ENCODE measurements around the gene GFY.

Gene GFY

DNA sequence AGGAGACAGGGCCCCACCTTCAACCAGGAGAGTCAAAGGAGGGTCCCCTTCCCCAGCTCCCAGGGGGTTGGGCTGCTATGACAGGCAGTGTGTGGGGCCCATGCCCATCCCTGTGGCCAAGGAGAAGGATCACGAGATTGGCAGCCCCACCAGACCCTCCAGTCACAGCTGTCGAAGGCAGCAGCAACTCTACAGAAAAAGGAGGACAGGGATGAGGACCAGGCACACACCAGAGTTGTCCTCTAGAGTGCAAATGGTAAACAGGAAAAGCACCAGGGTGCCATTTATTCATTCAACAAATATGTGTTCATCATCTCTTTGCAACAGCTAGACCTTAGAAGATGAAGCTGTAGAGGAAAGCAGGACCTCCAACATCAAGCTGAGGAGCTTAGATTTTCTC, 6.0 kb upstream of the GFY start:
- H3K9me3 ChIP-seq (ENCODE audit: control insufficient read depth in 2 of 2, low read length in 2 of 2), result no peaks in the 10 kb centered on the region
- no peak overlapping the region for H3K9ac ChIP-seq (ENCODE audit: low read depth in 1 of 2, low read length in 2 of 2)
- peaks cover 58 to 64% of the 10 kb centered on the region in 2 donors for H3K27me3 ChIP-seq (ENCODE audit: control insufficient read depth in 2 of 2, insufficient read depth in 2 of 2, low read length in 2 of 2)
- no peak overlapping the region for H3K27ac ChIP-seq (ENCODE audit: low read depth in 2 of 2, low read length in 2 of 2)
- H3K4me1 ChIP-seq (ENCODE audit: control insufficient read depth in 2 of 2, insufficient read depth in 2 of 2, low read length in 2 of 2), result peaks cover 0 to 5% of the 10 kb centered on the region in 2 donors
- no peaks in the 10 kb centered on the region for H3K36me3 ChIP-seq (ENCODE audit: control insufficient read depth in 2 of 2, insufficient read depth in 2 of 2, low read length in 2 of 2)
- H3K4me3 ChIP-seq (ENCODE audit: low read length in 2 of 2), result no peak overlapping the region

DNA sequence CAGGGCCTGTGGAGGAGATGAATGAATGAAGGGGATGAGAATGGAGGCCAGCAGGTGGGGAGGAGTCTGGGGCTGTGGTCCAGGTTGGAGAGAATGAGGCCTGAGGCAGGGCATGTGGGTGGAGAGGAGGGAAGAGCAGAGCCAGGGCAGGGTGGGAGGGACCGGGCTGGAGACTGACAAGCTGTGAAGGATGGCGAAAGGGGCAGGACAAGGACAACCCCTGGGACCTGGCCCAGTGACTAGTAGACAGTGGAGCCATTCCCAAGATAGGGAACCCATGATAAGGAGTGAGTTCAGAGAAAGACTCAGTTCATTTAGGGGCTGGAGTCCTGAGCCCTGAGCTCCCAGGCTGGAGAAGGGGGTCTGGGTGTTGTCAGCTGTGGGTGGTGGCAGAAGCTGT, 5.0 kb upstream of the GFY start:
- Histone ChIP-seq H3K4me1 (ENCODE audit: control insufficient read depth in 2 of 2, insufficient read depth in 2 of 2, low read length in 2 of 2) (peaks cover 0 to 5% of the 10 kb centered on the region in 2 donors), H3K9me3 (ENCODE audit: control insufficient read depth in 2 of 2, low read length in 2 of 2) (no peaks in the 10 kb centered on the region), H3K9ac (ENCODE audit: low read depth in 1 of 2, low read length in 2 of 2) (no peak overlapping the region), H3K27ac (ENCODE audit: low read depth in 2 of 2, low read length in 2 of 2) (no peak overlapping the region), H3K4me3 (ENCODE audit: low read length in 2 of 2) (no peak overlapping the region), H3K27me3 (ENCODE audit: control insufficient read depth in 2 of 2, insufficient read depth in 2 of 2, low read length in 2 of 2) (peaks cover 62 to 70% of the 10 kb centered on the region in 2 donors), H3K36me3 (ENCODE audit: control insufficient read depth in 2 of 2, insufficient read depth in 2 of 2, low read length in 2 of 2) (no peaks in the 10 kb centered on the region)

DNA sequence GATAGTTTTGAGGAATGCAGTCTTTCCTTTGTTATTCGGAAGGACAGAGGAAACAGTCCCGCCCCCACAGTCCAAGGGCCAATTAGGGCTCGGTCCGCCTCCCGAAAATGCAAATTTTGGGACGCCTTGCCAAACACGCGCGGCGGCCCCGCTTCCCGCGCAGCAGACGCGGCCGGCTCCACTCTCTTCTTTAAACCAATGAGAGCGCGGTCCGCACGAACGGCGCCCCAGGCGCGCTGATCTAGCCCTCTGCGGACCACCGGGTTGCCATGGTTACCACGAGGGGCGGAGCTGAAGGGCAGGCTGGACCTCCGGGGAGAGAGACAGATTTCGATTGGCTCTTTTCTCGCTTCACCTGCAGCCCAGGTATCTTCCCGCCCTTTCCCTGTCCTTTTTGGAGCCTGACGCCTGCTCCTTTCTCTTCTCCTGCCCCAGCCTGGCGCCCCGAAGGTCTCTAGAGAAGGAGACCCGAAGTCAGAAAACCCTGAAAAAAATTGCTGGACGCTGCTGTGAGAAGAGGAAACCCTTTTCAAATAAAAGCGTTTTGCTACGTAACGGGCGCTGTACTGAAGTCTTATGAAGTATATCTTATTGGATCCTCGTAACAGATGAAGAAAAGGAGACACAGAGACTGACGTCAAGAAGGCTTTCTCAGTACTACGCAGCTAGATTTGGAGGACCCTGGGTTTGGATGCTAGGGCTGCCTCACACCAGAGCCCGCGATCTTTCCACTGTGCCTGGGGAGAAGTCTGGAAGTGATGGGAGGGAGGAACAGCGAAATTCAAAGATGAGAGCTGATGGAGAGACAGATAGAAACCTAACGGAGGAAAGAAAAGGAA, 3.9 kb upstream of the GFY start:
- Histone ChIP-seq H3K4me3 (ENCODE audit: low read length in 2 of 2) (no peak overlapping the region), H3K9me3 (ENCODE audit: control insufficient read depth in 2 of 2, low read length in 2 of 2) (no peaks in the 10 kb centered on the region), H3K36me3 (ENCODE audit: control insufficient read depth in 2 of 2, insufficient read depth in 2 of 2, low read length in 2 of 2) (no peaks in the 10 kb centered on the region), H3K9ac (ENCODE audit: low read depth in 1 of 2, low read length in 2 of 2) (no peak overlapping the region), H3K27me3 (ENCODE audit: control insufficient read depth in 2 of 2, insufficient read depth in 2 of 2, low read length in 2 of 2) (peaks cover 68 to 81% of the 10 kb centered on the region in 2 donors), H3K4me1 (ENCODE audit: control insufficient read depth in 2 of 2, insufficient read depth in 2 of 2, low read length in 2 of 2) (peaks cover 0 to 5% of the 10 kb centered on the region in 2 donors), H3K27ac (ENCODE audit: low read depth in 2 of 2, low read length in 2 of 2) (no peak overlapping the region)

DNA sequence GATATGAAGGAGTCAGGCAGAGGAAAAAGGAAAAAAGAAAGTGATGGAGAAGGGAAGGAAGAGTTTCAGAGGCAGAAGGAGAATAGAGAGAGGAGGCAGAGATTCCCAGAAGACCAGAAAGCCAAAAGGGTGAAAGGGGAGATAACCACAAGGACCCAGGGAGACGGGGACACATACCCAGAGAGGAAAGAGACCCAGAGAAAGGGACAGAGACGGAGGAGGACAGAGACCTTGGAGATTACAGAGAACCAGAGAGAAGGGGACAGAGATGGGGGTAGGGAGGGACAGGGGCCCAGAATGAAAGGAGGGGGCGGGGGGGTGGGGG, 3.3 kb upstream of the GFY start:
- no peaks in the 10 kb centered on the region for H3K36me3 ChIP-seq (ENCODE audit: control insufficient read depth in 2 of 2, insufficient read depth in 2 of 2, low read length in 2 of 2)
- no peak overlapping the region for H3K9ac ChIP-seq (ENCODE audit: low read depth in 1 of 2, low read length in 2 of 2)
- peaks cover 71 to 85% of the 10 kb centered on the region in 2 donors for H3K27me3 ChIP-seq (ENCODE audit: control insufficient read depth in 2 of 2, insufficient read depth in 2 of 2, low read length in 2 of 2)
- H3K4me3 ChIP-seq (ENCODE audit: low read length in 2 of 2), result no peak overlapping the region
- H3K4me1 ChIP-seq (ENCODE audit: control insufficient read depth in 2 of 2, insufficient read depth in 2 of 2, low read length in 2 of 2), result peaks cover 0 to 5% of the 10 kb centered on the region in 2 donors
- H3K27ac ChIP-seq (ENCODE audit: low read depth in 2 of 2, low read length in 2 of 2), result no peak overlapping the region
- no peaks in the 10 kb centered on the region for H3K9me3 ChIP-seq (ENCODE audit: control insufficient read depth in 2 of 2, low read length in 2 of 2)

DNA sequence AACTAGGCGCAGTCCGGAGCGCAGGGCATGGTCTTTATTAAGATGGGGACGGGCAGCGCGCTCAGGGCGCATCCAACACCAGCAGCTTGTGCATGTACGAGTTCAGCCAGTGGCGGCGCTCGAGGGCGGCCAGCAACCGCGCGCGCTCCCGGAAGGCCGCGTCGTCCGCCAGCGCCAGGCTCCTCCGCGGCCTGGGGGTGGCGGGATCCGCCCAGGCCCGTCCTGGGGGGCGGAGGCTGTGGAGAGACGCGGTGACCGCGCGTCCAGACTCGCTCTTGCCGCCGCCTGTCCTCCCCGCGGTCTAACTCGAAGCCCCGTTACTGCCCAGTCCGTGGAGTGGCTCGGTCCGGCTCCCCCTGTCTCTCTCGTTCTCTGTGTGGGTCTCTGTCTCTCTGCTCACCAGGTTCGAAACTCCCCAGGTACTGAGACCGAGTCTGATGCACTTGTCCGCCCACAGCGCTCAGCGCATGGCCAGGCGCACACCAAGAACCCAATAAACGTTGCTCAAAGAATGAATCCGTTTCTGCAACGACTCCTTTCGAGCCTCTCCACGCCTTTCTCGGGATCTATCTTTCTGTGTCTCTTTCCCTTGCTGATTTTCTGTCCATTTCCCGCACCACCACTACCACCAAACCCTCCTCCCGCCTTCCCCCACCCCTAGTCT, 2.6 kb upstream of the GFY start:
- Histone ChIP-seq H3K9me3 (ENCODE audit: control insufficient read depth in 2 of 2, low read length in 2 of 2) (no peaks in the 10 kb centered on the region), H3K36me3 (ENCODE audit: control insufficient read depth in 2 of 2, insufficient read depth in 2 of 2, low read length in 2 of 2) (no peaks in the 10 kb centered on the region), H3K4me1 (ENCODE audit: control insufficient read depth in 2 of 2, insufficient read depth in 2 of 2, low read length in 2 of 2) (peaks cover 0 to 5% of the 10 kb centered on the region in 2 donors), H3K27ac (ENCODE audit: low read depth in 2 of 2, low read length in 2 of 2) (no peak overlapping the region), H3K27me3 (ENCODE audit: control insufficient read depth in 2 of 2, insufficient read depth in 2 of 2, low read length in 2 of 2) (peaks cover 72 to 85% of the 10 kb centered on the region in 2 donors), H3K9ac (ENCODE audit: low read depth in 1 of 2, low read length in 2 of 2) (no peak overlapping the region), H3K4me3 (ENCODE audit: low read length in 2 of 2) (peak overlapping the region in 1 of 2 donors; percentile 50)

DNA sequence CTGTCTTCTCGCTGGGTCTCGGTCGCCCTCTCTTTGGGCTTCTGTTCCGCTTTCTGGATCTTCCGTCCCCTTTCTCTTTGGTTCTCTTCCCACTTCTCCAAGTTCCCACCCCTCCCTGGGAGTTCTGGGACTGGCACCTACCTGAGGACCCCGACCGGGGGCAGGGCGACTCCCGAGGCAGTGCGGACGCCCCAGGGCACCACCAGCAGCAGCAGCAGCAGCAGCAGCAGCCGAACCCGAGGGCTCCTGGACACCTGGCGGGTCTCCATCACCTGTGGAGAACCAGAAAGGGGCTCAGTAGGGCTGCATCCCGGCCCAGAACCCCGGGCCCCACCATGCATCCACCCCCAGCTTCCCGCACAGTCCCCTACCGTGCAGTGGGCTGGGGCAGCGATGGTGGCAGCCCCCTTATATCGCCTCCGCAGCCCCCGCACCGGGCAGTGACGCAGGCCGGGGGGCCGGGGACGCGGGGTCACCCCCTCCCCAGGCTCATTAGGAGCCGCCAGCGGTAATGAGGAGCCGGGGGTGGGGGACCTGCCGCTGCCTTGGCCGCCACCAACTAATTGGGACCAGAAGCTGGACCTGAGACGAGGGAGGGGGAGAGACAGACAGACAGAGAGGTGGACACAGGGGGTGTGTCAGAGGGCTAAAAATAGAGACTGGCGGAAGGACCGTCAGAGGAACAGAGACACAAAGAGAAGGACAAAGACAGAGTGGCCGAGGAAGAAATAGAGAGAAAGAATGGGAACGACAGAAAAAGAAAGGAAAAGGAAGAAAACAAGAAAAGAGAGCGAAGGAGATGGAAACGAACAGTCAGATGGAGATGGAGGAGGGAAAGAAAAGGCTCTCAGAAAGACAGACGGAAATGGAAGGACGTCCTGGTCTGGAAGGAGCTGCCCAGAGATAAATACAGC, 1.9 kb upstream of the GFY start, which contains the start of gene PTH2:
PTH2 (minus strand) TSS at position 371 of the 914 bp plus-strand sequence; CDS start at position 269, 102 bp downstream.
- Histone ChIP-seq H3K36me3 (ENCODE audit: control insufficient read depth in 2 of 2, insufficient read depth in 2 of 2, low read length in 2 of 2) (no peaks in the 10 kb centered on the region), H3K27ac (ENCODE audit: low read depth in 2 of 2, low read length in 2 of 2) (no peak within 1 kb of the TSS), H3K9me3 (ENCODE audit: control insufficient read depth in 2 of 2, low read length in 2 of 2) (no peaks in the 10 kb centered on the region), H3K4me3 (ENCODE audit: low read length in 2 of 2) (peak within 1 kb of the TSS in 1 of 2 donors; percentile 50), H3K4me1 (ENCODE audit: control insufficient read depth in 2 of 2, insufficient read depth in 2 of 2, low read length in 2 of 2) (peaks cover 5% of the 10 kb centered on the region in 2 donors), H3K9ac (ENCODE audit: low read depth in 1 of 2, low read length in 2 of 2) (no peak within 1 kb of the TSS), H3K27me3 (ENCODE audit: control insufficient read depth in 2 of 2, insufficient read depth in 2 of 2, low read length in 2 of 2) (peaks cover 70 to 84% of the 10 kb centered on the region in 2 donors)

DNA sequence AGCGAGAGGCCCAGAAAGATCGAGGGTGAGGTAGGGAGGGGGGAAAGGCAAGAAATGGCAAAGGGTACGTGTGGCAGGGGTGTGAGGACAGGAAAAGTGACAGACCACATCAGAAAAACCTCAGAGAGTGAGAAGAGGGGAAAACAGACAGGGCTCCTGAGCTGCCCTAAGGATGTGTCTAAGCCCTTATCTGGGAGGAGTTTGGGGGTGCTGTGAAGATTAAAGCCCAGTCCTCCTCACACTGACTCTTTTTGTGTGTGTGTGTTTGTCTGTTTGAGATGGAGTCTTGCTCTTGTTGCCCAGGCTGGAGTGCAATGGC, 1.2 kb upstream of the GFY start:
- Histone ChIP-seq H3K27ac (ENCODE audit: low read depth in 2 of 2, low read length in 2 of 2) (no peak overlapping the region), H3K9ac (ENCODE audit: low read depth in 1 of 2, low read length in 2 of 2) (no peak overlapping the region), H3K9me3 (ENCODE audit: control insufficient read depth in 2 of 2, low read length in 2 of 2) (no peaks in the 10 kb centered on the region), H3K4me1 (ENCODE audit: control insufficient read depth in 2 of 2, insufficient read depth in 2 of 2, low read length in 2 of 2) (peaks cover 5 to 7% of the 10 kb centered on the region in 2 donors), H3K36me3 (ENCODE audit: control insufficient read depth in 2 of 2, insufficient read depth in 2 of 2, low read length in 2 of 2) (no peaks in the 10 kb centered on the region), H3K4me3 (ENCODE audit: low read length in 2 of 2) (no peak overlapping the region), H3K27me3 (ENCODE audit: control insufficient read depth in 2 of 2, insufficient read depth in 2 of 2, low read length in 2 of 2) (peaks cover 72 to 85% of the 10 kb centered on the region in 2 donors)

DNA sequence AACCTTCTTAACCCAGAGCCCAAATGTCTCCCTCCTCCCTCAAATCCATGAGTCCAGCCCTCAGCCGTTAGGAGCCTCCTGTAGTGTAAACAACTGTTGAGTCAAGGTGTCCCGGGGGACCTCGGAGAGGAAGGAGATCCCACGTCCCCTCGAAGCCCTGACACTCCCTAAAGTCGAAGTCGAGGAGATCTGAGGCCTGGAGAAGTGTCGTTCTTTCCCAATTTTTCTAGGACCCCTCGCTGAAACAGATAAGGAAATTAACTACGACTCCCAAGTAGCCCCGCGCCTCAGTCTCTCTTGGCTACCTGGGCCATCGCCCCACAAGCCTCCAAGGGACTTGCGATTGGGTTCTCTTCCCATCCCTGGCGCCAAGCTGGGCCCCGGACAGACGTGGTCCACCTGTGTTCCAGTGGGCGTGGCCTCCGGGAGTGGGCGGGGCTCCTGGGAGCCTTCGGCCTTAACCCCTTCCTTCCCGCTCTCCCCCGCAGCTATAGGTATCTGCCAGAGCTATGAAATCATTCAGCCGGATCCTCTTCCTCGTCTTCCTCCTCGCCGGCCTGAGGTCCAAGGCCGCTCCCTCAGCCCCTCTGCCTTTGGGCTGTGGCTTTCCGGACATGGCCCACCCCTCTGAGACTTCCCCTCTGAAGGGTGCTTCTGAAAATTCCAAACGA, 869 bp downstream of the GFY start:
- Histone ChIP-seq H3K4me1 (ENCODE audit: control insufficient read depth in 2 of 2, insufficient read depth in 2 of 2, low read length in 2 of 2) (peaks cover 5 to 7% of the 10 kb centered on the region in 2 donors), H3K27ac (ENCODE audit: low read depth in 2 of 2, low read length in 2 of 2) (no peak overlapping the region), H3K9me3 (ENCODE audit: control insufficient read depth in 2 of 2, low read length in 2 of 2) (no peaks in the 10 kb centered on the region), H3K9ac (ENCODE audit: low read depth in 1 of 2, low read length in 2 of 2) (no peak overlapping the region), H3K36me3 (ENCODE audit: control insufficient read depth in 2 of 2, insufficient read depth in 2 of 2, low read length in 2 of 2) (no peaks in the 10 kb centered on the region), H3K4me3 (ENCODE audit: low read length in 2 of 2) (no peak overlapping the region), H3K27me3 (ENCODE audit: control insufficient read depth in 2 of 2, insufficient read depth in 2 of 2, low read length in 2 of 2) (peaks cover 74 to 79% of the 10 kb centered on the region in 2 donors)

DNA sequence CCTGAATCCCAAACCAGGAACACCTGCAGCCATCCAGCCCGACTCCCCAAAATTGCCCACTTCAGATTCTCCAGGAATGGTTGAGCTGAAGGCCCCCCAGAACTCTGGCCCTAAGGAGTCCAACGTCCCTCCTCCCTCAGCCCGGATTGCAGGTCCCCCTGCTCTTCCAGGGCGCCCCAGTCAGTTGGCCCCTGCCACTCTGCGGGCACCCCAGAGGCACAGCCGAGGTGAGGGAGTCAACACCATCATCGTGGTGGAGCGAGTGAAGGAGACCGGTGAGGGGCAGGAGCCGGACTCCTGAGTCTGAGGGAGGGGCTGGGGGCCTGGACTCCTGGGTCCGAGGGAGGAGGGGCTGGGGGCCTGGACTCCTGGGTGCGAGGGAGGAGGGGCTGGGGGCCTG, 2.2 kb downstream of the GFY start:
- H3K4me1 ChIP-seq (ENCODE audit: control insufficient read depth in 2 of 2, insufficient read depth in 2 of 2, low read length in 2 of 2), result peaks cover 6 to 7% of the 10 kb centered on the region in 2 donors
- peaks cover 68 to 77% of the 10 kb centered on the region in 2 donors for H3K27me3 ChIP-seq (ENCODE audit: control insufficient read depth in 2 of 2, insufficient read depth in 2 of 2, low read length in 2 of 2)
- H3K36me3 ChIP-seq (ENCODE audit: control insufficient read depth in 2 of 2, insufficient read depth in 2 of 2, low read length in 2 of 2), result no peaks in the 10 kb centered on the region
- no peak overlapping the region for H3K9ac ChIP-seq (ENCODE audit: low read depth in 1 of 2, low read length in 2 of 2)
- H3K9me3 ChIP-seq (ENCODE audit: control insufficient read depth in 2 of 2, low read length in 2 of 2), result no peaks in the 10 kb centered on the region
- no peak overlapping the region for H3K4me3 ChIP-seq (ENCODE audit: low read length in 2 of 2)
- no peak overlapping the region for H3K27ac ChIP-seq (ENCODE audit: low read depth in 2 of 2, low read length in 2 of 2)
